Esophagus muscularis mucosa (tissue), 4 donors: ENCODE measurements around the gene C1QL4.

Experiments used
- CTCF ChIP-seq, 3 experiments: fragments of 200-600 bp in 2 of 3; fragments of 450-650 bp in 1 of 3; sonication (generic) in 2 of 3; IDR thresholded peaks; one replicate each; pipeline ENCODE4 v1.5.1; 2017 to 2019; ENCODE audit warnings: antibody characterized with exemption in 3 of 3, mild to moderate bottlenecking in 2 of 3, moderate library complexity in 1 of 3
- EP300 ChIP-seq: sonication (generic); formaldehyde crosslinking; IDR thresholded peaks from one replicate; pipeline ENCODE4 v1.6.1; 2017; ENCODE audit warnings: antibody characterized with exemption
- POLR2A ChIP-seq: fragments of 450-650 bp; IDR thresholded peaks from one replicate; pipeline ENCODE4 v1.6.1; 2017; ENCODE audit warnings: antibody characterized with exemption, moderate library complexity, mild to moderate bottlenecking, low read depth

DNA sequence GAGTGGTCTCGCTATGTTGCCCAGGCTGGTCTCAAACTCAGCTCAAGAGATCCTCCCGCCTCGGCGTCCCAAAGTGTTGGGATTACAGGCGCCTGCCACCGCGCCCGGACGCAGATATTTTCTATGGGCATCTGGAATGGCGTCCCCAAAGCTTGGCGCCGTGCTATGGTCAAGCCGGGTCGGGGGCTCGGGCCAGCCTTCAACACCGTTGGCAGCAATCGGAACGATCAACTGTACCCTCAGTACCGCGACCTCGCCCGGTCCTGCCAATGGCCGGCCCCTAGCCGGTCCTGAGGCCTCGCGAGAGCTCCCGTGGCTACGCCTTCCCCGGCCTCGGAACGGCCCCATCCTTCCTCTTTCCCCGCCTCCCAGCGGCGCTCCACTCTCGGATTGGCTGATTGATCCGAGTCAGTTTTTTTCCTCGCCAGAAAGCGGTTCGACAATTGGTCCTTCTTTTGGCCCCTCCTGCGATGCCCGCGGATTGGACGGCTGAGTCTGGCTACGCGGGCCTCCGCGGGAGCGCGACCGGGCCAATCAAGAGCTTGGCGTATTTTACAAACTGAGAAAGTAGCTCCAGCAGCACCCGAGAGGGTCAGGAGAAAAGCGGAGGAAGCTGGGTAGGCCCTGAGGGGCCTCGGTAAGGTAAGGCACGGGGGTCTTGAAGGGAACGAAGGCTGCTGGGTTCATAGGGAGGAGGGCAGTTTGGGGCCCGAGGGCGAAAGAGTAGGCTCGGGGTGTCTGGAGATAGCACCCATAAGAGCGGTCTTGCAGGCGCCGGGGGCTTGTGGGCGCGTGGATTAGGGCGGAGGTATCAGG lies 14.1 kb downstream of the C1QL4 start, which contains the start of gene TROAP:
- TF ChIP-seq POLR2A: no peak
- peak in 1 of 3 experiments; percentile 14 for TF ChIP-seq CTCF (IDR thresholded peaks at IDR 0.05)
- TF ChIP-seq EP300: no peak
